Peyer's patch (tissue), 4 donors: ENCODE results near the gene TGFB1I1. TPM values are rescaled to one million over a fixed set of nuclear protein-coding genes. Genes with fewer than 3 reads are reported as not detected.

Source experiments
- DNase-seq, 3 donors: peaks; one replicate each; pipeline ENCODE4 v3.0.0-alpha.2; 2017 to 2019
- H3K27ac ChIP-seq, 4 donors: fragments of 200-600 bp; sonication (generic); one replicate each; pipeline ENCODE4 v1.5.1; 2016 to 2019
- H3K27me3 ChIP-seq, 2 donors: fragments of 200-600 bp; sonication (generic); one replicate each; pipeline ENCODE4 v1.5.1; 2019
- H3K36me3 ChIP-seq, 3 donors: fragments of 200-600 bp; sonication (generic); one replicate each; pipeline ENCODE4 v1.5.1; 2016 to 2019
- H3K4me1 ChIP-seq, 4 donors: fragments of 200-600 bp; sonication (generic); one replicate each; pipeline ENCODE4 v1.5.1; 2016 to 2019
- H3K4me3 ChIP-seq, 4 donors: fragments of 200-600 bp; sonication (generic); 1 replicate in 3 of 4; 2 replicates in 1 of 4; pipeline ENCODE4 v1.5.1; 2016 to 2019; ENCODE audit warnings: mild to moderate bottlenecking in 1 of 4
- H3K9me3 ChIP-seq, 4 donors: fragments of 200-600 bp; sonication (generic); one replicate each; pipeline ENCODE4 v1.5.1; 2016 to 2019; ENCODE audit warnings: mild to moderate bottlenecking in 1 of 4
- CTCF ChIP-seq, 6 experiments: fragments of 450-650 bp in 4 of 6; fragments of 200-600 bp in 2 of 6; sonication (generic) in 1 of 6; IDR thresholded peaks; one replicate each; pipeline ENCODE4 v1.5.1; 2017 to 2019; ENCODE audit warnings: antibody characterized with exemption in 6 of 6, mild to moderate bottlenecking in 3 of 6, moderate library complexity in 1 of 6
- POLR2A ChIP-seq, 2 donors: fragments of 450-650 bp; IDR thresholded peaks; one replicate each; pipeline ENCODE4 v1.5.1; 2017; ENCODE audit warnings: antibody characterized with exemption in 2 of 2, mild to moderate bottlenecking in 2 of 2, moderate library complexity in 2 of 2
- total RNA-seq, 4 donors: library from RNA; depleted of rRNA; stranded (reverse); fragments of >200 nt; gene quantifications; one replicate each; pipeline ENCODE4 v1.1.0, GENCODE V29; 2016

Gene TGFB1I1
- total RNA-seq, 4 donors from 2014 or later, result 6.0 to 45.4 (median 18.2) TPM

DNA sequence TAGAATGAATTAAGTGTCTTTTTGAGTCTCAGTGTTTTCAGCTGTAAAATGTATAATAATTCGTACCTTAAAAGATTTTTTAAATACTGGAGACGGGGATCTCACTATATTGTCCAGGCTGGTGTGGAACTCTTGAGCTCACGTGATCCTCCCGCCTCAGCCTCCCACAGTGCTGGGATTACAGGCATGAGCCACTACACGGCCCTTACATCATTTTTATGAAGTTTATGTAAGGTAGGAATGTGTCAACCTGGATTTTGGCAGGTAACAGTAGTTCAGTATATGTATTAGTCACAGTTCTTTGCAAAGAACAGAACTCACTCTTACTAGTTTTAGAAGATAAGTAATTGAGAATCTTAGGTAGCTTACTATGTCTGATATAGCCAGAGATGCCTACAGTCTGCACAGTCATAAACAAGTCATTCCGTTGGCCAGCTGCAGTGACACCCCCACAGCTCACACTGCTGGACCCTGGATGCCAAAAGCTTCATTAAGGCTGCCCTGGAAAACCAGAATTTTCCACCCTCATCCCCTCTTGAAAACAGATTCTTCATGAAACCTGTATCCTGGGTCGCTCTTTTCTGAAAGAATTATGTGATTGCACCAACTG is 43.2 kb upstream of the TGFB1I1 start:
- Histone ChIP-seq H3K4me3 (no peak overlapping the region), H3K27ac (no peak overlapping the region), H3K4me1 (peaks cover 0 to 14% (median 0%) of the 10 kb centered on the region in 4 donors), H3K36me3 (no peaks in the 10 kb centered on the region), H3K9me3 (no peaks in the 10 kb centered on the region), H3K27me3 (no peaks in the 10 kb centered on the region)
- DNase-seq, result peak in 1 of 3 donors; percentile 9
- no peak for TF ChIP-seq CTCF (IDR thresholded peaks at IDR 0.05)
- TF ChIP-seq POLR2A (IDR thresholded peaks at IDR 0.05), result no peak

DNA sequence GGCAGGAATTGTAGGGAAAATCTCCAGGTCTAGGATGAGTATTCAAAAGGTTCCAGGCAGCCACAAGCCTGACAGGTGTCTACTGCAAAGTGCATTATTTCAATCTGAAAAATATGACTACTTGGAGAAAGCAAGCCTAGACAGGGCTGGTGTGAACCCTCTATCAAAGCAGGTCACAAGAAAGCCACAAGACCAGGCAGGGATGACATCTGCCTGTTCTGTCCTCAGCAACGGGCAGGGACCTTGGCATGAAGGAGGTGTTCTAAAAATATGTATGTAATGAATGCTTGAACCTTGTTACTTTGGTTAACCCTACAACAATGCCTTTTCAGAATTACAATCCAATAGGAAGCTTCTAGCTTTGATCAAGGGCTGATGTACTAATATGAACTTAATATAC is 42.6 kb upstream of the TGFB1I1 start:
- Histone ChIP-seq H3K36me3 (no peaks in the 10 kb centered on the region), H3K4me1 (peaks cover 0 to 14% (median 0%) of the 10 kb centered on the region in 4 donors), H3K9me3 (no peaks in the 10 kb centered on the region), H3K27ac (no peak overlapping the region), H3K4me3 (no peak overlapping the region), H3K27me3 (no peaks in the 10 kb centered on the region)
- no peak for DNase-seq
- TF ChIP-seq POLR2A (IDR thresholded peaks at IDR 0.05), result no peak
- TF ChIP-seq CTCF (IDR thresholded peaks at IDR 0.05), result no peak

GRCh38 chr16:31429796-31430195 is 42.2 kb upstream of the TGFB1I1 start:
- Histone ChIP-seq H3K36me3 (no peaks in the 10 kb centered on the region), H3K27me3 (no peaks in the 10 kb centered on the region), H3K9me3 (no peaks in the 10 kb centered on the region), H3K27ac (no peak overlapping the region), H3K4me1 (peaks cover 0 to 14% (median 0%) of the 10 kb centered on the region in 4 donors), H3K4me3 (no peak overlapping the region)
- no peak for TF ChIP-seq POLR2A (IDR thresholded peaks at IDR 0.05)
- no peak for TF ChIP-seq CTCF (IDR thresholded peaks at IDR 0.05)
- DNase-seq, result no peak

GRCh38 chr16:31430380-31431052 is 41.4 kb upstream of the TGFB1I1 start:
- no peaks in the 10 kb centered on the region for H3K27me3 ChIP-seq
- no peaks in the 10 kb centered on the region for H3K36me3 ChIP-seq
- DNase-seq, result no peak
- no peak overlapping the region for H3K27ac ChIP-seq
- TF ChIP-seq CTCF (IDR thresholded peaks at IDR 0.05) (no peak), POLR2A (IDR thresholded peaks at IDR 0.05) (no peak)
- peaks cover 0 to 14% (median 0%) of the 10 kb centered on the region in 4 donors for H3K4me1 ChIP-seq
- no peak overlapping the region for H3K4me3 ChIP-seq
- no peaks in the 10 kb centered on the region for H3K9me3 ChIP-seq

GRCh38 chr16:31435341-31436220 is 36.4 kb upstream of the TGFB1I1 start:
- Histone ChIP-seq H3K4me3 (no peak overlapping the region), H3K4me1 (no peaks in the 10 kb centered on the region), H3K9me3 (no peaks in the 10 kb centered on the region), H3K27ac (no peak overlapping the region), H3K27me3 (no peaks in the 10 kb centered on the region), H3K36me3 (no peaks in the 10 kb centered on the region)
- peak in 1 of 3 donors; percentile 36 for DNase-seq
- TF ChIP-seq POLR2A (IDR thresholded peaks at IDR 0.05), result no peak
